Measurements from ENCODE around the gene LGR5.
"Not testable (repeated sequence)": the region's sequence is repeated elsewhere in the genome, so short reads cannot be mapped to it uniquely, and the experiment has no call there.

LGR5 gene

DNA sequence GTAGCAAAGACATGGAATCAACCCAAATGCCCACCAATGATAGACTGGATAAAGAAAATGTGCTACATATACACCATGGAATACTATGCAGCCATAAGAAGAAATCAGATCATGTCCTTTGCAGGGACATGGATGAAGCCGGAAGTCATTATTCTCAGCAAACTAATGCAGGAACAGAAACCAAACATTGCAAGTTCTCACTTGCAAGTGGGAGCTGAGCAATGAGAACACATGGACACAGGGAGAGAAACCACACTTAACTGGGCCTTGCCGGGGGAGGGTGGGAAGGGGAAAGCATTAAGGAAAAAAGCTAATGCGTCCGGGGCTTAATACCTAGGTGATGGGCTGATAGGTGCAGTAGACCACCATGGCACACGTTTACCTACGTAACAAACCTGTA lies 130.3 kb downstream of the LGR5 start:
- not testable (repeated sequence) for H3K36me3 Mint-ChIP-seq (ENCODE audit: low read depth); H3K27ac Mint-ChIP-seq; H3K4me3 Mint-ChIP-seq; DNase-seq; ATAC-seq; H3K4me1 Mint-ChIP-seq; H3K9me3 Mint-ChIP-seq
- H3K27me3 Mint-ChIP-seq = peaks cover 15% of the 10 kb centered on the region

DNA sequence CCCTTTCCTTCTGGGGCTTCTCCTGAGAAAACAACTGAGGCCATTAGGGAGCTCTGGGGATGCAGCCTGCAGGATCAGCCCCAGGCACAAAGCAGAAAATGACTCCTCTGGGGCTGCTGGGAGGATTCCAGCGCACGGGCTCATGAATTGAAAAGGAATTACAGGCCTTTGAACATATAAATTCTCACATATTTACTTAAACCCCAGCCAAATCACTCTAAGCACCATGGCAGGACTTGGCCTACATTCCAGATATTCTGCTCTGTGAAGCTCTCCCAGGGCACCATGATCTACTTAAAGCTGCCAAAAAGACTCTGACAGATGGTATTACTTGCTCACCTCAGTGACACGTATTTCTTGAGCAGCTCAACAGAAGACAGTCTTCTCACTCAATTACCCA lies 136.9 kb downstream of the LGR5 start:
- H3K9me3 Mint-ChIP-seq = no peaks in the 10 kb centered on the region
- no peaks in the 10 kb centered on the region for H3K36me3 Mint-ChIP-seq (ENCODE audit: low read depth)
- H3K27ac Mint-ChIP-seq = no peak overlapping the region
- no peaks in the 10 kb centered on the region for H3K4me1 Mint-ChIP-seq
- no peak overlapping the region for H3K4me3 Mint-ChIP-seq
- ATAC-seq (no peak), DNase-seq (no peak)
- peaks cover 5% of the 10 kb centered on the region for H3K27me3 Mint-ChIP-seq

DNA sequence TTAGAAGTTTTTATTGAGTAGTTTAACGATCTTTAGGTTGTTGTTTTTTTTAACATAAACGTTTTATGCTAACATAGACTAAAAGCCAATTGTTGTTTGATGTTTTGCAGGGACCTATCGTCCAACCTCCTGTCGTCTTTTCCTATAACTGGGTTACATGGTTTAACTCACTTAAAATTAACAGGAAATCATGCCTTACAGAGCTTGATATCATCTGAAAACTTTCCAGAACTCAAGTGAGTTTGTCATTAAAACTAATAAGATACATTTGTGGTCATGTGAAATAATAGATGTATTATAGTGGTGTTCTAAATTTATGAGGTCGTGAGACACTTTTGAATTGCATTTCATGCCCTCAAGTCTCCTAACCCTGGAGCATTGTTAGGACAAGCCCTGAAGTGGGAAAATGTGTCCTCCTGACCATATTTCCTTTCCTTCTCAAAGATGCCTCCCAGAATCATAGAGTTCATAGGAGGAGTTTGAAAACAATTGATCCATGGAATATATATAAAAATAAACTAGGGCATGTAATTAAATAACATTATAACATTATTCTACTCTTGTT lies 139.2 kb downstream of the LGR5 start:
- Mint-ChIP-seq H3K4me1 (no peaks in the 10 kb centered on the region), H3K36me3 (ENCODE audit: low read depth) (no peaks in the 10 kb centered on the region), H3K27me3 (peaks cover 2% of the 10 kb centered on the region), H3K9me3 (no peaks in the 10 kb centered on the region), H3K27ac (no peak overlapping the region), H3K4me3 (no peak overlapping the region)
- DNase-seq (no peak), ATAC-seq (no peak)

- no peaks in the 10 kb centered on the region for H3K9me3 Mint-ChIP-seq
- no peaks in the 10 kb centered on the region for H3K36me3 Mint-ChIP-seq (ENCODE audit: low read depth)
- H3K27me3 Mint-ChIP-seq = no peaks in the 10 kb centered on the region
- no peak for ATAC-seq
- no peak overlapping the region for H3K4me3 Mint-ChIP-seq
- no peak for DNase-seq
- H3K4me1 Mint-ChIP-seq = no peaks in the 10 kb centered on the region
- H3K27ac Mint-ChIP-seq = no peak overlapping the region
Measured at GRCh38 chr12:71581206-71581605, 141.6 kb downstream of the LGR5 start.

GRCh38 chr12:71582925-71583324 lies 143.3 kb downstream of the LGR5 start:
- H3K9me3 Mint-ChIP-seq = no peaks in the 10 kb centered on the region
- no peaks in the 10 kb centered on the region for H3K4me1 Mint-ChIP-seq
- H3K27me3 Mint-ChIP-seq = no peaks in the 10 kb centered on the region
- H3K36me3 Mint-ChIP-seq (ENCODE audit: low read depth) = no peaks in the 10 kb centered on the region
- no peak overlapping the region for H3K27ac Mint-ChIP-seq
- ATAC-seq (no peak), DNase-seq (no peak)
- H3K4me3 Mint-ChIP-seq = no peak overlapping the region

DNA sequence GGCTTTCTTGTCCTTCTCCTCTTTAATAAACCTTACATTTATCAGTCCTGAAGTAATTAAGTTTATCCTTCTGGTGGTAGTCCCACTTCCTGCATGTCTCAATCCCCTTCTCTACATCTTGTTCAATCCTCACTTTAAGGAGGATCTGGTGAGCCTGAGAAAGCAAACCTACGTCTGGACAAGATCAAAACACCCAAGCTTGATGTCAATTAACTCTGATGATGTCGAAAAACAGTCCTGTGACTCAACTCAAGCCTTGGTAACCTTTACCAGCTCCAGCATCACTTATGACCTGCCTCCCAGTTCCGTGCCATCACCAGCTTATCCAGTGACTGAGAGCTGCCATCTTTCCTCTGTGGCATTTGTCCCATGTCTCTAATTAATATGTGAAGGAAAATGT lies 144.8 kb downstream of the LGR5 start:
- Mint-ChIP-seq H3K4me1 (no peaks in the 10 kb centered on the region), H3K36me3 (ENCODE audit: low read depth) (no peaks in the 10 kb centered on the region), H3K27me3 (peaks cover 1% of the 10 kb centered on the region), H3K4me3 (no peak overlapping the region), H3K9me3 (no peaks in the 10 kb centered on the region), H3K27ac (no peak overlapping the region)
- DNase-seq (no peak), ATAC-seq (no peak)

GRCh38 chr12:71585218-71585617 lies 145.6 kb downstream of the LGR5 start:
- Mint-ChIP-seq H3K4me3 (no peak overlapping the region), H3K36me3 (ENCODE audit: low read depth) (no peaks in the 10 kb centered on the region), H3K9me3 (no peaks in the 10 kb centered on the region), H3K4me1 (no peaks in the 10 kb centered on the region), H3K27me3 (peaks cover 4% of the 10 kb centered on the region), H3K27ac (no peak overlapping the region)
- DNase-seq (no peak), ATAC-seq (no peak)

DNA sequence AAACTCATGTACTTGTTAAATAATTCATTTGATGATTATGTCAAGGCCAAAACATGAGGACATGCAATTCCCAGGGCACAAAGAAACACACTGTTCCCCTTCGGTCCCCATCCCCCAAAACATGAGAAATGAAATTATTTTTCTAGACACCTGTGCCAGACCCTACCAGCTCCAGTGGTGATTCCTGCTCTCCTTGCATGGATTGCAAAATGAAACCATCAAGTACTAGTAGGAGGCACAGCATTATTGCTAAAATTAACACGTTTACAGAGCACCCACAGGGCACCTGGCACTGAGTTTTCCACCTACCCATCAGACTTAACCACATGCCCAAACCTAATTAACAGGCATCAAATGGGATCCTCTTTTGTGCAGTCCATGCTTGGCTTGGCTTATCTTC lies 147.4 kb downstream of the LGR5 start:
- Mint-ChIP-seq H3K27me3 (peaks cover 13% of the 10 kb centered on the region), H3K9me3 (no peaks in the 10 kb centered on the region), H3K27ac (no peak overlapping the region), H3K4me3 (no peak overlapping the region), H3K36me3 (ENCODE audit: low read depth) (no peaks in the 10 kb centered on the region), H3K4me1 (no peaks in the 10 kb centered on the region)
- ATAC-seq (no peak), DNase-seq (no peak)

DNA sequence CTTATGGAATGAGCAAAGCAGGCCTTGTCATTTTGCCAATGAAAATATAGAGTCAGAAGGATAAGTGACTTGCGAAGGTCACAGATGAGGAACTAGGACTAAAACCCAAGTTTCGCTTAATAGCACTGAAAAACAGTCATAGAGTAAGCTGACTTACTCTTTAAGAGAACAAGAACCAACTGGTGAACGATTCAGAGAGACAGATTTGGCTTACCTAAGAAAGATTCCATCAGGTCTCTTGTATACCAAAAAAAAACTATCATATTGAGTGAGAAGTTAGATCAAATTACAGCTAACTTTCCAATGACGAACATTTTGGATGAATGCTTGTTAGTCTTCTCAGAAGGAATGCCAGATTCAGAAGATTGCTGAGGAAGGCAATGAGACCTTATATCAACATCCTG lies 149.9 kb downstream of the LGR5 start:
- Mint-ChIP-seq H3K4me3 (no peak overlapping the region), H3K36me3 (ENCODE audit: low read depth) (no peaks in the 10 kb centered on the region), H3K4me1 (no peaks in the 10 kb centered on the region), H3K9me3 (no peaks in the 10 kb centered on the region), H3K27ac (no peak overlapping the region), H3K27me3 (peaks cover 27% of the 10 kb centered on the region)
- DNase-seq (no peak), ATAC-seq (no peak)

DNA sequence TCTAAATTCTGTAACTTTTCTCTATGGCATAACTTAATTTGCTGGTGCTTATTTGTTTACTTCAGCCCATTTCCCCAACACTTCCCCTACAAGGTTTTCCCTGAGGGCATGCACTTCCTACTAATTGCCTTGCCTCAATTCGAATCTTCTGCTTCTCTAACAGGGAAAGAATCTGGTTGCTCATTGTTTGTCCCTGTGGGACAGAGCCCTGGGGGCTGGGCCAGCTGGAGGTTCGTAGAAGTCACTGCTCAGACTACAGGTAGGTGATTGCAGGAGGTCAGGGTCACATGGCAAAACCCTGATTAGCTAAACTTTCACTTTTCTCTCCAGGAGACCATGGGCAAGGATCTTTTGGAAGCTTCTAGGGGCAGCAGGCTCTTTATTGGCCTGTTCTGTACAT lies 152.0 kb downstream of the LGR5 start:
- Mint-ChIP-seq H3K36me3 (ENCODE audit: low read depth) (no peaks in the 10 kb centered on the region), H3K9me3 (no peaks in the 10 kb centered on the region), H3K27ac (no peak overlapping the region), H3K4me1 (no peaks in the 10 kb centered on the region), H3K27me3 (peaks cover 29% of the 10 kb centered on the region), H3K4me3 (no peak overlapping the region)
- DNase-seq (no peak), ATAC-seq (no peak)

- no peak for ATAC-seq
- no peak overlapping the region for H3K27ac Mint-ChIP-seq
- DNase-seq = no peak
- peaks cover 31% of the 10 kb centered on the region for H3K27me3 Mint-ChIP-seq
- no peak overlapping the region for H3K4me3 Mint-ChIP-seq
- no peaks in the 10 kb centered on the region for H3K36me3 Mint-ChIP-seq (ENCODE audit: low read depth)
- no peaks in the 10 kb centered on the region for H3K9me3 Mint-ChIP-seq
- H3K4me1 Mint-ChIP-seq = no peaks in the 10 kb centered on the region
Measured at GRCh38 chr12:71592841-71593240, 153.2 kb downstream of the LGR5 start.

DNA sequence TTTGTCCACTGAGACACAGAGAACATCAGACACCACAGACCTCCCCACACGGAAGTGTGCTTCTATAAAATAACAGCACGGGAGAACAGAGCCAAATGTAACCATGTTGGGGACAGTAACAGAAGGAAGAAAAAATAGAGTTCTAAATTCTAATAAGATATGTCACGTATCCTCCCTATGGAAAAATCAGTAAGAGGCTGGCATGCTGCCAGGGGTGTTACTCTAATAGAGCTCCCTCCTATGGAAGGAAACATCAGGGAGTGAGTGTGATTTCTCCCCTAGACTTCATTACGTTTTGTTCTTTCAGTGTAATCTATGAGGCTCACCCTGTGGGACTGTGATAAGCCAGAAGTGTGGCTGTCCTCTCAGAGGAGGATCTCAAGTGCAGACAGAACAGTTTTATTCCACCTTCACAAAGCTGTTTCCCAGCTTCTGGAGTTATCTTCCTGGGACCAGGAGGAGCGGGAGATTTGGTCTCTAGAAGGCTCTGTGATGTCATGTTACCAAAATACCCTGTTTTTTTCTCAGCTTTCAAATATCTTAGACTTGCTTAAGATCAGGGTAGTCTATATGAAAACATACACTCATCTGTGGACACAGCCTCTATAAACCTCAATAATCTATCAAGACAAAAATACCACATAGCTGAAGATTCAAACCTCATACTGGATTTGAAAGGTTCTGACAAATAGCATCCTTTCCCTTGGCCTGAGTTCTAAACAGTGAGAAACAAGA lies 154.8 kb downstream of the LGR5 start:
- DNase-seq (no peak), ATAC-seq (no peak)
- Mint-ChIP-seq H3K36me3 (ENCODE audit: low read depth) (no peaks in the 10 kb centered on the region), H3K9me3 (no peaks in the 10 kb centered on the region), H3K4me1 (no peaks in the 10 kb centered on the region), H3K27me3 (peaks cover 29% of the 10 kb centered on the region), H3K27ac (no peak overlapping the region), H3K4me3 (no peak overlapping the region)

- ATAC-seq = no peak
- H3K27me3 Mint-ChIP-seq = peaks cover 6% of the 10 kb centered on the region
- no peak overlapping the region for H3K27ac Mint-ChIP-seq
- no peak for DNase-seq
- peaks cover 3% of the 10 kb centered on the region for H3K4me1 Mint-ChIP-seq
- H3K36me3 Mint-ChIP-seq (ENCODE audit: low read depth) = no peaks in the 10 kb centered on the region
- peaks cover 4% of the 10 kb centered on the region for H3K9me3 Mint-ChIP-seq
- no peak overlapping the region for H3K4me3 Mint-ChIP-seq
Measured at GRCh38 chr12:71599210-71599609, 159.6 kb downstream of the LGR5 start.

DNA sequence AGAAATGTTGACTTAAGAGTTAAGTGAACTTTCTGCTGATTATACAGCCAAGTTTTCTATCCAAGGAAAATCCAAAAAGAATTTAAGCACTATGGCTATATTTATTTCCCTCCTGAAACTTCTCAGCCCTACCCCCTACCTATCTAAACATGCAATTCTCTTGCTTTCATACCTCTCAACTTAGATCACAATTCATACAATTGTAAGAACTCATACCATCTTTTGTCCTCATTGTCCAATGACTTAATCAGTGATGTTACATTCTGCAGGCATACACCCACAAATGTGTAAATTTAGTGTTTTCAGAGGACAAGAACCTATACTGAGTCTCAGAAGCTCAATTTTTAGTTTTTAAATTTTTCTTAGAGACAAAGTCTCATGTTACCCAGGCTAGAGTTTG lies 161.9 kb downstream of the LGR5 start:
- Mint-ChIP-seq H3K27me3 (peaks cover 1% of the 10 kb centered on the region), H3K9me3 (peaks cover 4% of the 10 kb centered on the region), H3K4me1 (peaks cover 3% of the 10 kb centered on the region), H3K4me3 (no peak overlapping the region), H3K36me3 (ENCODE audit: low read depth) (peaks cover 10% of the 10 kb centered on the region), H3K27ac (no peak overlapping the region)
- ATAC-seq (no peak), DNase-seq (no peak)

- Mint-ChIP-seq H3K4me3 (no peak overlapping the region), H3K27ac (no peak overlapping the region), H3K4me1 (peaks cover 3% of the 10 kb centered on the region), H3K27me3 (no peaks in the 10 kb centered on the region), H3K36me3 (ENCODE audit: low read depth) (peaks cover 23% of the 10 kb centered on the region), H3K9me3 (peaks cover 4% of the 10 kb centered on the region)
- no peak for ATAC-seq
- DNase-seq = no peak
Measured at GRCh38 chr12:71602761-71603577, 163.4 kb downstream of the LGR5 start.
